AG20443 (cell line): Measurements from ENCODE around the gene MAML2.
"Not testable (repeated sequence)": the region's sequence is repeated elsewhere in the genome, so short reads cannot be mapped to it uniquely, and the experiment has no call there.

Experiments
- DNase-seq: peaks from one replicate; pipeline ENCODE4 v3.0.0; 2012; ENCODE audit warnings: low spot score, mixed read lengths

The MAML2 gene

DNA sequence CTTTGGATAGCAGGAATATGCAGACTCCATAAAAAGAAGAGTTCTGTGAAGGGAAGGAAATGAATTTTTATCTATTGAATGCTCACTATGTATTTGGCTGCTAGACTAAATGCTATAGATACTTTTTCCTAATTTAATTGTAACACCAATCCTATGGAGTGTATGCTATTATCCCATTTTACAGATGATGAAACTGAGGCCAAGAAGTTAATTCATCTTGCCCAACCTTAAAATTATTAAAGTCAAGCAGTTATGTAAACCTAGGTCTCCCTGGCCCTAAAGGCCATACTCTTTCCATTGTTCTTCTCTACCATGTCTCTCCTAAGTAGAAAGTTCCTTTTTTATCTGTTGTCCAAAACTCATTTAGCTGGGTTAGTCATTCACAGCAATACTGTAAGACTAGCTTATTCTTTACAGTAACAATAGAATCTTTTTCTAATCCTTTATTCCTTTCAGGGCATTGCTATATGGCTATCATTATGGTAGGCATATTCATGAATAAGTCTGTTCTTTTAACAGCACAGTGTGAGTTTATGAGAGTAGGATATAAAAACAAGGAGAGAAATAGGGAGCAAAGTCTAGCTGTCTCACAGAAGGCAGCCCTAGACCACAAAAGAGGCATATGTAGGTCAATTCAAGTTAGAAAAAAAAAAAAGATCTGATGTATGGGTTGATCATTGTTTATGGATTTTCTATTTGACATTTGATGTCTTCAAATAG, 50.5 kb downstream of the MAML2 start:
- DNase-seq, result no peak

DNA sequence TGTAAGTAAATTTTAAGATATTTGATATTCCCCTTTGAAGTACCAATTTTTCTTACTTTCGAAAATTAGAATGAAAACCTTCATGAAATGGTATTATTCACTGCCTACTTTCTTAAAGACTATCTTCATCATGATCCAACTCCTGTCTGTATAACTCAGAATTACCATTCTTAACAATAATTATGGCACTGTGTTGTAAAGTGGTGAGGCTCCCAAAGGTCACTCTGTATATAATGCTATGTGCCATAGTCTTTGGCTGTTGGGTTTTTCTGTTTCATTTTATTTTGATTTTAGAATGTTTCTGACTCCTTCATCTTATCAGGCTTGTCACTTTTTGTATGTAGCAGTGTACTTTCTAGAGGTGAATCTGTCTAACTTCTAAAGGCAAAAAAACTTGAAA, 52.4 kb downstream of the MAML2 start:
- no peak for DNase-seq

DNA sequence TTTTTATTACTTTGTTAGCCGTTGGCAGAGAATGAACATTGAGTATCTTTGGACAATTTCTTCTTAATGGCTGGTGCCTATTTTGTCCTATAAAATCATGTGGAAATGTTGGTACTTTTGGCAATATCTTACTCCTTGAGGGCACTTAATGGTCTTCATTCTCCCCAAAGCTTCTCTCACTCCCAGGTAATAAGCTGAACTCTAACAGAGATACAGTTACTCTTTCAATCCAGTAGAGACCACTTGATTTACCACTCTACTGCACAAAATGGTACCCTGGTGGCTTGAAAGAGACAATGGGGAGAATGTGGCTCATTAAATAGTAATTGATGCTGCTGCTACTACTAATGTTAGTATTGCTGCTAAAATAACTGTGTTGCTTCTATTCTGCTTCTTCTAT, 53.0 kb downstream of the MAML2 start:
- DNase-seq, result no peak

DNA sequence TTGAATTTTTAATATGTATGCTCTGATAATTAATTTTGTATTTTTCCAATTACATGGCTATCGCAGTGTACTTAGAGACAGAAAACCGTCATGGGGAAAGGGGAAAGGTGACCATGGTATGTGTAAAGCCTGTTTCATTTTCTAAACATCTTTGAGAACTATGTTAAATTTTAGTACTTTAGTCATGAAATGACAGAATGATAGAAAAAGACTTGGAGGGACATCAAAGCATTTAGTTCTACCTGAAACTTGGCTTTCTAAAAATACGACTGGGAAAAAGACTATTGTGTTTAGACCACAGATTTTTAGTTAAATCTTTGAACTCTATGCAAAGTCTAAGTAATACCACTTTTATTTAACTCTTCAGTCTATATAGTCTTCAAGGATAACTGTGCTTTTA, 54.1 kb downstream of the MAML2 start:
- DNase-seq, result no peak

DNA sequence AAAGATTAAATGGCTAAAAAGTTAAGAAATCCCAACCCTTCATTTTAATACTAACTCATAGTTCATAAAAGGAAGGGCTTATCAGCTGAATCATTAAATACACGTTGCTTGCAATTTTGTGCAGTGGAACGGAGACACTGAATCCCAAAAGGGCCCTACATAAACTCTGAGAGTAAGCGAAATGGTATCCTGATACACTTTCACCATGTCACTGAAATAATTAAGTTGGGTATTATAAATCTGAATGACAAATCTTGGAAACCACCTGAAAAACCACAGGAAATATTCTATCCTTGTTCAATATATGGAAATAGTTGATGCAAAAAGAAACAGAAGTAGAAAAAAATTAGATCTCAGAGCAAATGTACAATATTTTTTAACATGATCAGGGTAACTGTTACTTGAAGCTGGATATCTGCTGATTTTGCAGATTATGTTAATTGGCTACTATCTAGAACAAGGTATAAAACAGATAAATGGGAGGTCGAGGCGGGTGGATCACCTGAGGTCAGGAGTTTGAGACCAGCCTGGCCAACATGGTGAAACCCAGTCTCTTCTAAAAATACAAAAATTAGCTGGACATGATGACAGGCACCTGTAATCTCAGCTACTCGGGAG, 55.1 kb downstream of the MAML2 start:
- DNase-seq, result no peak

DNA sequence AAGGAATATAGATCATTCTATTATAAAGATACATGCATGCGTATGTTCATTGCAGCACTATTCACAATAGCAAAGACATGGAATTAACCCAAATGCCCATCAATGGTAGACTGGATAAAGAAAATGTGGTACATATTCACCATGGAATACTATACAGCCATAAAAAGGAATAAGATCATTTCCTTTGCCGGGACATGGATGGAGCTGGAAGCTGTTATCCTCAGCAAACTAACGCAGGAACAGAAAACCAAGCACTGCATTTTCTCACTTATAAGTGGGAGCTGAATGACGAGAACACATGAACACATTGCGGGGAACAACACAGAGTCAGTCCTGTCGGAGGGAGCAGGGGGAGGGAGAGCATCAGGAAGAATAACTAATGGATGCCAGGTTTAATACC, 57.0 kb downstream of the MAML2 start:
- not testable (repeated sequence) for DNase-seq

DNA sequence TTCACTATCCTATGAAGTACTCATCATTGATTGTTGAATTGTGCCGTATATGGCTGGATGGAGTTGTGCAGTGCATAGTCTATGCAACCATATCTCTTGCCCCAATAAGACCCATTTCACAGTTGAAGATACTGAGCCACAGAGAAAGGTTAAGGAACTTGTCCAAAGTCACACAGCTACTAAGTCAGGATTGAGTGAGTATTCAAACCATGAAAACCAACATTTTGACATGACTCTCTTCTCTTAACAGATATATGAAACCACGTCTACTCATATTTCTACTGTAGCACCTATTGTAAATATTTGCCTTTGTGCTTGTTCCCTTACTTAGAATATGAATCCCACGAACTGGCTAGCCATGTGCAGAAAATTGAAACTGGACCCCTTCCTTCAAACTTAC, 58.1 kb downstream of the MAML2 start:
- DNase-seq, result no peak

DNA sequence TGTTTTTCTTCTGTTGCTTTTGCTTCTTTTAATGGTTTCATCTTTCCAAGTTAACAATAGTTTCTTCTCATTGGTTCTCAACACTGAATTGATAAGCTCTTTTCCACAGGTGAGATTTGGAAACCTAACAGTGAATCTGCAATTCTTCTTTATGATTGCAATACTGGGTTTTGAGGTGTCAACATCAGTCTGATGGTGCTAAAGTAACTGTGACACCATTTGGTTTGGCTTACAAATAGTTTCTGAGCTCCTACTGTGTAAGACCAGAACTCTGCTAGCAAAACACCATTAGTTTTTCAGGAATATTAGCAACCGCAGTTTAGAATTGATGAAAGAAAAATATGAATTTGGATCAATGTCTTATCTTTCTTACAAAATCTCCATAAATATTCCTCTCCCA, 58.6 kb downstream of the MAML2 start:
- DNase-seq, result no peak

DNA sequence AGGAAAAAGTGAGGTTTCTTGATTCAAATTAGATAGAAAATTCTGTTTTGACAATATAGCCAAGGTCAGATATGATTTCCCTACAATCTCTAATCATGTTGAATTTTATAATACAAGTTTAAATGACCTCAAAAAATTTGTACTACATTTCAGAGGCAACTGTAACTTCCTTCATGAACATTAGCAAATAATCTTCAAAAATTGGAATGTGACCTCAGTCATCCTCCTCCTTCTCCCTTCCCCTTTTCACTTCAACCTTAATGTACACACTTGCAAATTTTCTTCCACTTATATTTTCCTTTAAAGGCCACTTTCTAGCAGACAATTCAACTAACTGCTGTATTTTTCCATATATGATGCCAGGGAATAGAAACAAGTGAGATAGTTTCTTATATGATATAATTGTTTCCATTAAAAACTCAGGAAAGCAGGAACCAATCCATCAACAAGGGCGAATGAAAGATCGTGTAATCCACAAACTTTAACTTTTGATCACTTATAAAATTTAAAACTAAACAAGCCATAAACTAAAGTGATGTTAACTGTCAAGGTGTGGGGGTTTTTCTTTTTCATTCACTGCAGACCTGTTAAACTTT, 60.3 kb downstream of the MAML2 start:
- DNase-seq, result no peak

DNA sequence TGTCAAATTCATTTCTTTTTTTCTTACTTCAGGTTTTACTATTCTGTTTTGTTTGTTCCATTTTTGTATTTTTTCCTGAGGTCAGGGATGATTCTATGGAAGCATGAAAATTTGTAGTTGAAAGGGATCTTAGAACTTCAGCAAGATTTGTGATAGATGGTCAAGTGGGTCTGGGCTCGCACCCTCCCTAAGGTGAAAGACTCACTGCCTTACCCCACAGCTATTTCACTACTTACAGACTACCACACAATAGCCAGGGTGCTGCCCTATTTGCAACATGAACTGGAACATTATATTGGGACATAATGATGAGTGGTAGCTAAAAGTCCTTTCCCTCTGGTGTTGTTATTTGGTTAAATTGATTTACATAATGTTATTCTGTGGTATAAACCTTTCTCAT, 62.6 kb downstream of the MAML2 start:
- no peak for DNase-seq

DNA sequence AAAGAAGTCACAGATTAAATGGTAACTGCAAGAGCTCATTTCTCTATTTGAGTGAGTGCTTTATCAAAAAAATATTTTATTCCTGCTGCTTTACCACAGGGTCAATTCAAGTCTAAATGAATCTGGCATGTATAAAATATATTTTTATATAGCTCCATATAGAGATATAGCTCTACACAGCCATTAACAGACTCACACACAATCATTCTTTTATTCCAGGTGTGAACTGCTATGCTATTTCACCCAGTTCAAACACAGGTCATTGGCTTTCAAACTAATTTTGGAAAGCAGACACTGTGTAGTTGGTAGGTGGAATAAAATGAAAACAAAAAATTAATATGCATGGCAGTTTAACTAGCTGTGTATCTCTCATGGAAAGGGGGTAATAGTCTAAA, 63.1 kb downstream of the MAML2 start:
- no peak for DNase-seq

DNA sequence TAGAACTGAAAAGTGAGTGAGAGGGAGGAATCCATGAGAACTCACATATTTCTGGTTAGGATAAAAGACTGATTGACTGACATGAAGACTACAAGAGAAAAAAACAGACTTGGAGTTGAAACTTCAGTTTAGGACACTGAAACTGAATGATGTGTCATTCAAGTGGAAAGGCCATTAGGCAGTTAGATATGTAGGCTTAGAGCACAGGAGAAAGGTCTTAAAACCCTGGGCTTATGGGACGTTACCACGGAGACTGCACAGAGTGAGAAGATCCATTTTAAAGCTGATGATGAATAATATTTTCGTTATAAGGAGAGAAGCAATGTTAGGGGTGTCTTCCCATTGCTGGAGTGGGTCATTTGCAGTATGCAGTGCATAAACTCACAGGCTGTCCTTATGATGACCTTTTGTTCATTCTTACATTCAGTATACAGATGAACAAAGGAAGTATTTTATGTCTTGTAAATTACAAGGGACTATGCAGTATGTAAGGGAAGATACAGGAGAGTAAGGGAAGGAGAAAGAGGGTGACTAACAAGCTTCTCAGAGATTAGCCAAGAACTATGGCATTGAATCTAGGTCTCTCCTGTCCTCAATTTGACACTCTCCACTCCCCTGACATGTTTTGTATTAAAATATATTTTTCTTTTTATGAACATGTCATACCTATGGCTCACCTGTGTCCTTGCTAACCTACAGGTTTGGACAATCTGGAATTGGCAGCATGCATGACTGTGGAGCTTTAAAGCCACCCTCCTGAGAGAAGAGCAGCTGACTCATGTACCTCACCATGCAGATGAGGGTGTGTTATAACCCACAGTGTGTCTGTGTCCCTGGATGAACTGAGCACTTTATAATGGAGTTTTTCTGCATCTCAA, 63.7 kb downstream of the MAML2 start:
- DNase-seq, result no peak

DNA sequence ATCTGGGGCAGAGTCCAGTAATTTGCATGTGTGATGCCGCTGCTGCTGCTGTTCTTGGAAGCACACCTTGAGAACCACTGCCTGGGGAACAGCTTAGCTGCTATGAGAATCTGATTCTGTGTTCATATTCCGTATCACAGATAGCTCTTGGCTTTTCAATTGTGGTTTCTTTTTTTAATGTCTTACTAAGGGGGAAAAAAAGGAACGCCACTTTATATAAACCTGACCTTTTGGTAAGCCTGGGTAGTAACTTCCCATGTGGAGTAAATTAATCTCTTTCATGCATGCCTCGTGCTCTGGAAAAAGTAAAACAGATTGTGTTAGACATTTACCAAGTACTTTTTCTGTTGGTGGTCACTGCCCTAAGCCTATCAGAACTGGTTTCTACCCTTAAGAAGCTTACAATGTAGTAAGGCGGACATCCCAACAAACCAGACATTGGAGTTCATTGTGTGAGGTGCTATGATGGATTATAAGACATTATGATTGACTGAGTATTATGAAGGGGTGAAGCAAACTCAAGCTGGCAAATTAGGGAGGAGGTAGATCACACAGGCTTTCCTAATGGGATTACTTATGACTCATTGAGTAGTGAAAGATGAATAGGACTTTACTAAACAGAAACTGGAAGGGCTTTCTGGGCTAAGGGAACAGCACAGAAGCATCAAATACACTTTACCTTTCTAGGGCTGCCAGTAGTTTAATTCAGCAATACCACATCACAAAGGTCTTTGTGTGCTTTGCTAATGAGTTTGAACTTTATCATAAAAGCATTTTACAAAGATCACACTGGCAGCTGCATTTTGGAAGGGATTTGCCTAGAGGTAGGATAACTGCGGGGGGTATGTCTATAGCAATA, 64.7 kb downstream of the MAML2 start:
- DNase-seq, result no peak

DNA sequence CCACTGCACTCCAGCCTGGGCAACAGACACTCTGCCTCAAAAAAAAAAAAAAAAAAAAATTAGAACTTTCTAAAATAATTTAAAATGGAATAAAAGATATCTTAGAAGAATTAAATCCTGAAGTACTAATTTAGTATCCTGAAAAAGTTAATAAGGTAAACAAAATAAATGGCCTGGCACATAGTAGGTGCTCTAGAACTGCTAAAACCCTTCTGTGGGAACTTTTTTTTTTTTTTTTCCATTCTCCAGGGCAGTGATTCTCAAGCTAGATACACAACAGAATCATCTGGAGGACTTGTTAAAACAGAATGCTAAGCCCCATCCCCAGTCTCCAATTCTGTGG, 65.3 kb downstream of the MAML2 start:
- no peak for DNase-seq

DNA sequence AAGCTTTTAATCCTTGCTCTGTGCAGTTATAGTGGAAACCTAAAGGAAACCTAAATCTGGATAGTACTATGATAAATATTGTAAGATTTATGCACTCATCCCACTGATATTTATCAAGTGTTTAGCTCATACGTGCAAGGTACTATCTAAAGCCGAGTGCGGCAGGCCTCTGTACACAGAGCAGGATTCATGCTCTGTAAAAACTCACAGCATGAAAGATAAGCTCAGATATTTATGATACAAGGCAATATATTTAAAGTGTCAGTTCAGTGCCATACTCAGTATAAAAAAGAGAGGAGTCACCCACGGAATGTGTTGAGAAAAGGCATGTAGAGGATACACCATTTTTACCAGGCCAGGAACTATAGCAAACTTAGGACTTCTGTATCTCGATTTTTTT, 66.2 kb downstream of the MAML2 start:
- DNase-seq, result no peak

DNA sequence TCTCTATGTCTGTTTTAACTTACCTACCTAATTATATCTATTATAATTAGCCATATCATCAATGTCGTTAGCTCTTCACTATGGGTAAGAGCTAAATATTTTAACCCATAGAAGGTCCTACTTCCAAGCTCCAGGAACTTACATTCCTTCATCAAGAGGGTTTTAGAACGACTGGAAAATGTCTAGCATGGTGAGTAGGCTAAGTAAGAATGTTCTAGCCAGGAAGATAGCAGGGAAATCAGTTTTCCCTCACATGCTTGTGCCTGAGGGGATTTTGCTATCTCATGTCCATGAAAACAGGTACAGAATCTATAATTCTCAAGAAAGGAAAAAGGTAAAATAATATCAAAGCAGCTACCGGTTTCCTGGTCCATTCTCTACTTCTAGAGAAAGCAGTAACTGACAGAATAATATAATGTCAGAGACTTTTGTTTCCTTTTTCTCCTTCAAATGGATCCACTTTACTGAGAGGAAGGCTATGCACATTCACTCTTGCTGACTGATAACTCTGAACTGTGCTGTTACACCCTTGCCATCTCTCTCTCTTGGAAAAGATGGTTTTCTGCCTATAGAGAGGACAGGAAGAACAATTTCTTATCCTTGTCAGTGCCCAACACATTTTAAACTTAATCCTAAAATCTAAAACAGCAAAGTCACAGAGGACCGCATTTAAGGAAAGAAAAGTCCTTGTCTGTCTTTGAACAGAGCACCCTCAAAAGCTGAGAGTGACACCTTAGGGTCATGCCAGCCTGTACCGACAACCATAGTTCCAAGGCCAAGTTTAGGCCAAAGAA, 67.0 kb downstream of the MAML2 start:
- DNase-seq, result no peak

DNA sequence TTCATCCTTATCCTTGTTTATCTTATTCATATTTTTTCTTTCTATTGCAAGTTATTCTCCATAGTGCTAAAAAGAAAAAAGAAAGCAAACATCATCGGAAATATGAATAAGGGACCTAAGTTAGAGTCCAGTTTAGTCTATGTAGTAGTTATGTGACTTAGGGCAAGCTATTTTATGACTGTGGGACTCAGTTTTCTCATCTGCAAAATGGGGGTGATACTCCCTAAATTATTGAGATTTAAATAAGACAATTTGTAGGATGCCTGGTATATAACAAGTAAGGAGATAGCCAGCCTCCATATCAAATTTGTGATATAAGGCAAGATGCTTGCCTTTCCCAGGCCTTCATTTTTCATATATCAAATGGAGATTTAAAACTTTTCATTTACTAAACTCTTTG, 69.5 kb downstream of the MAML2 start:
- DNase-seq, result no peak

DNA sequence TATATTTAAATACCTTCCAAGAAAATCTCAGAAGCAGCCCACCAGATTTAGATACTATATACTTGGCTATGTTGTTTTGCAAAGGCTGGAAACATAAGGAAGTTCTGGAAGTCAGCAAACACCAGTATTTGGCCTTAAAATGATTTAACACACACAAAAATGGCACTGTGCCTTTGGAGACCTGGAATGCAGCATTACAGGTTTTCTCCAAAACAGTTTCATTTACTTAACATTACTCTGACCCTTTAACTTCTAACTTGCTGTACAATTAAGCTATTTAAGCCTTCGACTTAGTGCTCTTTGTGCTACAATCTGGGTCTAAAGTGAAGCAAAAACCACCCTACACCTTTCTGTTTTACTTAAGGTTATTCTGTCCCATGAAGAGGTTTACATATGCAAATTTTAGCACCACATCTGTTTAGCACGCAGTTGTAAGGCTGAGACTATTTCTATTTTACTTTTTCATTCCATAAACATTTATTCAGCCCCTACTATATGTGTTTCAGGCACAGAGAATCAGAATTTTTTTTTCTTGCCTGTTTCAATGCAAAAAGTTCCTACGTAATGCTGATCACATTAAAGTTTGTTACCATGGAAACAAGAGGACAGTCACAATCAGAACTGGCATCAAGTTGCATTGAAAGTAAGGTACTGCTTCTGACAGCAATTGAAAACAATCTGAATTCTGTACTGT, 70.3 kb downstream of the MAML2 start:
- DNase-seq, result no peak

DNA sequence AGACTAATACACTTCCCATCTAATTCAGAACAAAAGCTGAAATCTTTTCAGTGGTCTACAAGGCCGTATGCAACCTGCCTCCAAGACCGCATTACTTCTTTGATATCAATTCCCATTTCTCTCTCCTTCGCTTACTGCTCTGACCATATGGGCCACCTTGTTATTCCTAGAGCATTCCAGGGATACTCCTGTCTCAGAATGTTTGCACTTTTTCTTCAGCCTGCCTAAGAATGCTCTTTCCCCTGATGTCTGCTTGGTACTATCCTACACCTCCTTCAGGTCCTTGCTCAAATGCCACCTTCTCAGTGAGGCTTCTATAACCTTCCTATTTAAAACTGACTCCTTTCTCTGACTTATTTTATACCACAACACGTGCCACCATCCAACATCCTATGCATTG, 71.2 kb downstream of the MAML2 start:
- no peak for DNase-seq

DNA sequence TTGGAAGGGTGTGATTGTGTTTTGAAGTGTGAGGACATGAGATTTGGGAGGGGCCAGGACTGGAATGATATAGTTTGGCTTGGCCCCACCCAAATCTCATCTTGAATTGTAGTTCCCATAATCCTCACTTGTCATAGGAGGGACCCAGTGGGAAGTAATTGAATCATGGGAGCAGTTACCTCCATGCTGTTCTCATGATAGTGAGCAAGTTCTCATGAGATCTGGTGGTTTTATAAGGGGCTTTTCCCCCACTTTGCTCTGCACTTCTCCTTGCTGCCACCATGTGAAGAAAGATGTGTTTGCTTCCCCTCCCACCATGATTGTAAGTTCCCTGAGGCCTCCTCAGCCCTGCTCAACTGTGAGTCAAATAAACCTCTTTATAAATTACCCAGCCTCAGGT, 71.6 kb downstream of the MAML2 start:
- DNase-seq, result not testable (repeated sequence)
